HL-60 (cell line): ENCODE results near the gene SWAP70.

Experiments used
- SPI1 ChIP-seq: IDR thresholded peaks from 2 replicates; pipeline ENCODE4 v1.6.1; 2012; ENCODE audit warnings: low read depth, mild to moderate bottlenecking, borderline replicate concordance
- TF ChIP-seq, protein P1 (sequence below): IDR thresholded peaks from one replicate; pipeline ENCODE4 v1.5.1; 2011; ENCODE audit warnings: low read length, control low read depth, inconsistent platforms; ENCODE audit not compliant: insufficient read depth
- TF ChIP-seq, protein P2 (sequence below): IDR thresholded peaks from 2 replicates; pipeline ENCODE4 v1.6.1; 2012; ENCODE audit warnings: low read depth; ENCODE audit not compliant: insufficient replicate concordance

DNA sequence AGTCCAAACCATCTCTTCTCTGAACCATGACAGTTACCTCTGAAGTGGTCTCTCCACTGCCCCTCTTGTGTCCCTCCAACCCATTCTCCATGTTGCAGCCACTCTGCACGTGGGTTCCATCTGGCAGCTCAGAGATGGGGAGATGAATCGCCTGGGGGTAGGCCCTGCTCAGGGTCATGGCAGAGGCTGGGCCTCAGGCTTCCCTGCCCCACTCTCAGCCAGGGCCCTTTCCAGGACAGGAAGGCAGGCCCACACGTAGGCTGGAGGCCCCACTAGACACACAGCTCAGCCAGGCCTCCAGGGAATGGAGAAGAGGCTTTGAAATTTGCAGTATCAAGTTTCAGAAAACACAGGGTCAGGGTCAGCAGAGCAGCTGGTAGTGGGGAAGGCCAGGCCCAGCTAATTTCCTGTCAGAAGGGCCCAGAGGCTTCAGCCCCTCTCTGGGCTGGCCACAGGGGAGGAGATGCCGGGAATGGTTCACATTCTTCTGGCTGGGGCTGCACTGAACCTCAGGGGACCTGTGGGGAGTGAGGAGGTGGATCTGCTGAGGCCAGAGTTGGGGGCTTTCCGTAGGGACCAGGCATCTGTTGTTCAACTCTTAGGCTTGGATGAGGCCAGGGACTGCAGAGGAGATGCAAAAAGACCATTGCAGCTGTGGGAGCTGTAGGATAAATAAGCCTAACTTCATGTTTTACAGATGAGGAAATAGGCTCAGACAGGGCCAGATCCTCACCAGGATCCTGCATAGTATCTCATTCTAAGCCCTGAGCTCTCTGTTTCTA, 101.6 kb downstream of the SWAP70 start:
- TF ChIP-seq, protein P1, sequence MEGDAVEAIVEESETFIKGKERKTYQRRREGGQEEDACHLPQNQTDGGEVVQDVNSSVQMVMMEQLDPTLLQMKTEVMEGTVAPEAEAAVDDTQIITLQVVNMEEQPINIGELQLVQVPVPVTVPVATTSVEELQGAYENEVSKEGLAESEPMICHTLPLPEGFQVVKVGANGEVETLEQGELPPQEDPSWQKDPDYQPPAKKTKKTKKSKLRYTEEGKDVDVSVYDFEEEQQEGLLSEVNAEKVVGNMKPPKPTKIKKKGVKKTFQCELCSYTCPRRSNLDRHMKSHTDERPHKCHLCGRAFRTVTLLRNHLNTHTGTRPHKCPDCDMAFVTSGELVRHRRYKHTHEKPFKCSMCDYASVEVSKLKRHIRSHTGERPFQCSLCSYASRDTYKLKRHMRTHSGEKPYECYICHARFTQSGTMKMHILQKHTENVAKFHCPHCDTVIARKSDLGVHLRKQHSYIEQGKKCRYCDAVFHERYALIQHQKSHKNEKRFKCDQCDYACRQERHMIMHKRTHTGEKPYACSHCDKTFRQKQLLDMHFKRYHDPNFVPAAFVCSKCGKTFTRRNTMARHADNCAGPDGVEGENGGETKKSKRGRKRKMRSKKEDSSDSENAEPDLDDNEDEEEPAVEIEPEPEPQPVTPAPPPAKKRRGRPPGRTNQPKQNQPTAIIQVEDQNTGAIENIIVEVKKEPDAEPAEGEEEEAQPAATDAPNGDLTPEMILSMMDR = no peak
- TF ChIP-seq, protein P2, sequence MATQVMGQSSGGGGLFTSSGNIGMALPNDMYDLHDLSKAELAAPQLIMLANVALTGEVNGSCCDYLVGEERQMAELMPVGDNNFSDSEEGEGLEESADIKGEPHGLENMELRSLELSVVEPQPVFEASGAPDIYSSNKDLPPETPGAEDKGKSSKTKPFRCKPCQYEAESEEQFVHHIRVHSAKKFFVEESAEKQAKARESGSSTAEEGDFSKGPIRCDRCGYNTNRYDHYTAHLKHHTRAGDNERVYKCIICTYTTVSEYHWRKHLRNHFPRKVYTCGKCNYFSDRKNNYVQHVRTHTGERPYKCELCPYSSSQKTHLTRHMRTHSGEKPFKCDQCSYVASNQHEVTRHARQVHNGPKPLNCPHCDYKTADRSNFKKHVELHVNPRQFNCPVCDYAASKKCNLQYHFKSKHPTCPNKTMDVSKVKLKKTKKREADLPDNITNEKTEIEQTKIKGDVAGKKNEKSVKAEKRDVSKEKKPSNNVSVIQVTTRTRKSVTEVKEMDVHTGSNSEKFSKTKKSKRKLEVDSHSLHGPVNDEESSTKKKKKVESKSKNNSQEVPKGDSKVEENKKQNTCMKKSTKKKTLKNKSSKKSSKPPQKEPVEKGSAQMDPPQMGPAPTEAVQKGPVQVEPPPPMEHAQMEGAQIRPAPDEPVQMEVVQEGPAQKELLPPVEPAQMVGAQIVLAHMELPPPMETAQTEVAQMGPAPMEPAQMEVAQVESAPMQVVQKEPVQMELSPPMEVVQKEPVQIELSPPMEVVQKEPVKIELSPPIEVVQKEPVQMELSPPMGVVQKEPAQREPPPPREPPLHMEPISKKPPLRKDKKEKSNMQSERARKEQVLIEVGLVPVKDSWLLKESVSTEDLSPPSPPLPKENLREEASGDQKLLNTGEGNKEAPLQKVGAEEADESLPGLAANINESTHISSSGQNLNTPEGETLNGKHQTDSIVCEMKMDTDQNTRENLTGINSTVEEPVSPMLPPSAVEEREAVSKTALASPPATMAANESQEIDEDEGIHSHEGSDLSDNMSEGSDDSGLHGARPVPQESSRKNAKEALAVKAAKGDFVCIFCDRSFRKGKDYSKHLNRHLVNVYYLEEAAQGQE = no peak
- no peak for TF ChIP-seq SPI1
